Testis (tissue), 2 donors: ENCODE data around the gene SRCAP.

Experiments used
- POLR2A ChIP-seq: fragments of 450-650 bp; IDR thresholded peaks from one replicate; pipeline ENCODE4 v1.6.1; 2017; ENCODE audit warnings: antibody characterized with exemption, mild to moderate bottlenecking, moderate library complexity
- TF ChIP-seq, protein P1 (sequence below), 3 experiments: fragments of 450-650 bp in 2 of 3; fragments of 200-600 bp in 1 of 3; sonication (generic) in 1 of 3; IDR thresholded peaks; one replicate each; pipeline ENCODE4 v1.5.1; 2016 to 2019; ENCODE audit warnings: antibody characterized with exemption in 3 of 3, mild to moderate bottlenecking in 2 of 3, moderate library complexity in 1 of 3

DNA sequence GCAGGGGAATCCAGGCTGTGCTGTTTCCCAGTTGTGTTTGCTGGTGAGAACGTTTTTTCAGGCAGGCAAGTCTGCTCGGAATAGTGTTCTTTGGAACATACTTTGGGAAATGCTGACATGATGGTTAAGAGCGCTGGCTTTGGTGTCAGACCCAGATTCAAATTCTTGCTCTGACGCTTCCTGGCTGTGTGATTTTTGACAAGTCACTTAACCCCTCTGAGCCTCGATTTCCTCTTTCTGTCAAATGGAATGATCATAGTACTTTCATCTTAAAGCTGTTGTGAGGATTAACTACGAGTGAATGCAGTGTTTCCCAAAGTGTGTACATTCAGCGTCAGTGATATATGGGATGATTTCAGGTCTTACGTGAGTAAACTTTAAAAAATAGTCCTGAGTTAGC is 35.9 kb upstream of the SRCAP start:
- TF ChIP-seq POLR2A = no peak
- TF ChIP-seq, protein P1, sequence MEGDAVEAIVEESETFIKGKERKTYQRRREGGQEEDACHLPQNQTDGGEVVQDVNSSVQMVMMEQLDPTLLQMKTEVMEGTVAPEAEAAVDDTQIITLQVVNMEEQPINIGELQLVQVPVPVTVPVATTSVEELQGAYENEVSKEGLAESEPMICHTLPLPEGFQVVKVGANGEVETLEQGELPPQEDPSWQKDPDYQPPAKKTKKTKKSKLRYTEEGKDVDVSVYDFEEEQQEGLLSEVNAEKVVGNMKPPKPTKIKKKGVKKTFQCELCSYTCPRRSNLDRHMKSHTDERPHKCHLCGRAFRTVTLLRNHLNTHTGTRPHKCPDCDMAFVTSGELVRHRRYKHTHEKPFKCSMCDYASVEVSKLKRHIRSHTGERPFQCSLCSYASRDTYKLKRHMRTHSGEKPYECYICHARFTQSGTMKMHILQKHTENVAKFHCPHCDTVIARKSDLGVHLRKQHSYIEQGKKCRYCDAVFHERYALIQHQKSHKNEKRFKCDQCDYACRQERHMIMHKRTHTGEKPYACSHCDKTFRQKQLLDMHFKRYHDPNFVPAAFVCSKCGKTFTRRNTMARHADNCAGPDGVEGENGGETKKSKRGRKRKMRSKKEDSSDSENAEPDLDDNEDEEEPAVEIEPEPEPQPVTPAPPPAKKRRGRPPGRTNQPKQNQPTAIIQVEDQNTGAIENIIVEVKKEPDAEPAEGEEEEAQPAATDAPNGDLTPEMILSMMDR (IDR thresholded peaks at IDR 0.05) = no peak
